PC-9 (cell line): ENCODE measurements around the gene CUEDC2. TPM values are rescaled to one million over a fixed set of nuclear protein-coding genes. Genes with fewer than 3 reads are reported as not detected.

Experiments used
- BruUV-seq: library from RNA; stranded (reverse); fragments of 400-500 nt; replicated peaks from 2 replicates; lab custom pipeline; 2021; lab: Mats Ljungman, UMichigan
- CTCF ChIA-PET: fragments of 300-600 bp; sonication (Branson Sonifier 250); formaldehyde crosslinking; loops from one replicate; lab custom pipeline; 2022; ENCODE audit warnings: antibody characterized with exemption; lab: Charles Lee
- POLR2A ChIA-PET: fragments of 300-600 bp; sonication (Branson Sonifier 250); formaldehyde crosslinking; loops from one replicate; lab custom pipeline; 2022; ENCODE audit warnings: antibody characterized with exemption; ENCODE audit not compliant: unreplicated experiment; lab: Charles Lee
- DNase-seq, 2 experiments: peaks; one replicate each; pipeline versions ENCODE4 v3.0.0 to v3.0.0-alpha.2; 2015 to 2022; ENCODE audit warnings: mixed read lengths in 1 of 2
- H2AFZ ChIP-seq: fragments of 200-600 bp; sonication (generic); 2 replicates; pipeline ENCODE4 v1.8.1; 2017; ENCODE audit warnings: antibody characterized with exemption
- H3F3A ChIP-seq: fragments of 200-600 bp; sonication (generic); 2 replicates; pipeline ENCODE4 v1.8.1; 2017; ENCODE audit warnings: antibody characterized with exemption, mild to moderate bottlenecking, low read depth; ENCODE audit not compliant: insufficient read depth
- H3K27ac ChIP-seq: fragments of 200-600 bp; sonication (generic); 2 replicates; pipeline ENCODE4 v1.6.1; 2016; ENCODE audit warnings: mixed run types
- H3K27me3 ChIP-seq: fragments of 200-600 bp; sonication (generic); 2 replicates; pipeline ENCODE4 v1.6.1; 2016; ENCODE audit warnings: low read depth, mixed run types; ENCODE audit not compliant: insufficient read depth
- H3K36me3 ChIP-seq: fragments of 200-600 bp; sonication (generic); 2 replicates; pipeline ENCODE4 v1.6.1; 2016; ENCODE audit warnings: low read depth, mixed run types
- H3K4me1 ChIP-seq: fragments of 200-600 bp; sonication (generic); replicated peaks from 2 replicates; pipeline ENCODE4 v1.6.1; 2016; ENCODE audit warnings: mixed run types; ENCODE audit not compliant: insufficient read depth
- H3K4me2 ChIP-seq: fragments of 200-600 bp; sonication (generic); 2 replicates; pipeline ENCODE4 v1.6.1; 2017; ENCODE audit warnings: mixed run types
- H3K4me3 ChIP-seq: fragments of 200-600 bp; sonication (generic); 2 replicates; pipeline ENCODE4 v1.6.1; 2016; ENCODE audit warnings: mixed run types
- H3K79me2 ChIP-seq: fragments of 200-600 bp; sonication (generic); 2 replicates; pipeline ENCODE4 v1.6.1; 2017; ENCODE audit warnings: low read depth, mixed run types
- H3K9me2 ChIP-seq: fragments of 200-600 bp; sonication (generic); 2 replicates; pipeline ENCODE4 v1.8.1; 2017; ENCODE audit warnings: mild to moderate bottlenecking; ENCODE audit not compliant: insufficient read depth
- H3K9me3 ChIP-seq: fragments of 200-600 bp; sonication (generic); 2 replicates; pipeline ENCODE4 v1.8.1; 2016; ENCODE audit warnings: low read depth; ENCODE audit not compliant: insufficient read depth
- H4K20me1 ChIP-seq: fragments of 200-600 bp; sonication (generic); 2 replicates; pipeline ENCODE4 v1.8.1; 2017; ENCODE audit not compliant: insufficient read depth
- EZH2 ChIP-seq: fragments of 200-600 bp; sonication (generic); IDR thresholded peaks from 2 replicates; pipeline ENCODE4 v1.8.0; 2017; ENCODE audit warnings: antibody characterized with exemption, low read depth
- intact Hi-C: fragments of 100-400 bp; cut with micrococcal nuclease; formaldehyde crosslinking; loops from one replicate; pipeline ENCODE4 v1.10.0; 2022; ENCODE audit not compliant: unreplicated experiment
- total RNA-seq: library from RNA; stranded (reverse); gene quantifications from 2 replicates; pipeline ENCODE4 v1.2.3, GENCODE V29; 2021
- TF ChIP-seq, protein P1 (sequence below): fragments of 200-600 bp; sonication (generic); conservative IDR thresholded peaks from 2 replicates; pipeline ENCODE4 v1.6.1; 2017; ENCODE audit warnings: mixed run types, antibody characterized with exemption, mild to moderate bottlenecking, moderate library complexity

CUEDC2 gene
- total RNA-seq, 1 experiment from 2014 or later = 46.2 TPM

DNA sequence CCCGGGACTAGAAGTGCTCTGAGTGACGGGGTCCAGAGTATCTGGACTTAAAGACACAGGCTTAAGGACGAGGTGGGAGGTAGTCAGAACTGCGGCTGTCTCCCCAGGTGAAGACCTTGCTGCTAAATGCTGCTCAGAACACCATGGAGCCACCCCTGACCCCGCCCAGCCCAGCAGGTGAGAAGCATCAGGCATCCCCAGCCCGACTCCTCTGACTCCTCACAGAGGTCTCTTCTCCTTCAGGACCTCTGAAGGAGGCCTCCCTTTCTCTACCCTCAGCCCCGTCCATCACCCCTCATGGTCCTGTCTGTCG is 31.1 kb downstream of the CUEDC2 start:
- no TSS peak for BruUV-seq
- no peaks in the 10 kb centered on the region for H3K9me2 ChIP-seq
- no peak overlapping the region for H3K4me3 ChIP-seq
- H3K36me3 ChIP-seq = no peaks in the 10 kb centered on the region
- no peak overlapping the region for H3K27ac ChIP-seq
- no peak for TF ChIP-seq EZH2
- TF ChIP-seq, protein P1, sequence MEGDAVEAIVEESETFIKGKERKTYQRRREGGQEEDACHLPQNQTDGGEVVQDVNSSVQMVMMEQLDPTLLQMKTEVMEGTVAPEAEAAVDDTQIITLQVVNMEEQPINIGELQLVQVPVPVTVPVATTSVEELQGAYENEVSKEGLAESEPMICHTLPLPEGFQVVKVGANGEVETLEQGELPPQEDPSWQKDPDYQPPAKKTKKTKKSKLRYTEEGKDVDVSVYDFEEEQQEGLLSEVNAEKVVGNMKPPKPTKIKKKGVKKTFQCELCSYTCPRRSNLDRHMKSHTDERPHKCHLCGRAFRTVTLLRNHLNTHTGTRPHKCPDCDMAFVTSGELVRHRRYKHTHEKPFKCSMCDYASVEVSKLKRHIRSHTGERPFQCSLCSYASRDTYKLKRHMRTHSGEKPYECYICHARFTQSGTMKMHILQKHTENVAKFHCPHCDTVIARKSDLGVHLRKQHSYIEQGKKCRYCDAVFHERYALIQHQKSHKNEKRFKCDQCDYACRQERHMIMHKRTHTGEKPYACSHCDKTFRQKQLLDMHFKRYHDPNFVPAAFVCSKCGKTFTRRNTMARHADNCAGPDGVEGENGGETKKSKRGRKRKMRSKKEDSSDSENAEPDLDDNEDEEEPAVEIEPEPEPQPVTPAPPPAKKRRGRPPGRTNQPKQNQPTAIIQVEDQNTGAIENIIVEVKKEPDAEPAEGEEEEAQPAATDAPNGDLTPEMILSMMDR = no peak
- peaks cover 17% of the 10 kb centered on the region for H3K4me1 ChIP-seq
- peak overlapping the region; percentile 53 for H3K4me2 ChIP-seq
- no peaks in the 10 kb centered on the region for H3K9me3 ChIP-seq
- H4K20me1 ChIP-seq = no peaks in the 10 kb centered on the region
- DNase-seq = no peak
- intact Hi-C loops = no loop called here
- peaks cover 2% of the 10 kb centered on the region; the same call in 1 of the 2 replicates for H3K79me2 ChIP-seq
- ChIA-PET CTCF (interaction anchor here (0.5 to 1.0 kb wide), 3 partner anchors 10 to 232 kb away, joined by 3 to 4 read pairs (median 3); no protein-coding TSS in a partner anchor), POLR2A (interaction anchor here (0.5 kb wide), 1 partner anchor 791 kb away, joined by 4 read pairs; no protein-coding TSS in a partner anchor)
- H2AFZ ChIP-seq = no peak overlapping the region
- H3F3A ChIP-seq = peaks cover 4% of the 10 kb centered on the region; the same call in 1 of the 2 replicates
- no peaks in the 10 kb centered on the region for H3K27me3 ChIP-seq

DNA sequence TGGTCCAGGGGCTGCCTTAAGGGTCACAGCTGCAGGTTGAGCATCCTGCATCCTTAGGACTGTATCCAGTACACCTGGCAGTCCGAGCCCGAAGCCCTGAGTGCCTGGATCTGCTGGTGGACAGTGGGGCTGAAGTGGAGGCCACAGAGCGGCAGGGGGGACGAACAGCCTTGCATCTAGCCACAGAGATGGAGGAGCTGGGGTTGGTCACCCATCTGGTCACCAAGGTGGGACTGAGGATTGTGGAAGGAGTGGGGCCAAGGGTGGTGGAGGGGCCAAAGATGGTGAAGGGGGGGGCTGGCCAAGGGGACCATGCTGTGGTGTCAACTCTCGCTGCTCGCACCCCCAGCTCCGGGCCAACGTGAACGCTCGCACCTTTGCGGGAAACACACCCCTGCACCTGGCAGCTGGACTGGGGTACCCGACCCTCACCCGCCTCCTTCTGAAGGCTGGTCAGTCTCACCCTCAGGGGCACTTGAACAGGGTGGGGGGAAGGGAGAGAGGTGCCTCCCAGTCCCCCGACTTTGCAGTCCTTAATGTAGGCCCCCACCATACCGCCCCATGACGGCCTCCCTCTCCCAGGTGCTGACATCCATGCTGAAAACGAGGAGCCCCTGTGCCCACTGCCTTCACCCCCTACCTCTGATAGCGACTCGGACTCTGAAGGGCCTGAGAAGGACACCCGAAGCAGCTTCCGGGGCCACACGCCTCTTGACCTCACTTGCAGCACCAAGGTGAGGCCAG is 31.6 kb downstream of the CUEDC2 start:
- Histone ChIP-seq H3K27ac (no peak overlapping the region), H3K36me3 (no peaks in the 10 kb centered on the region), H3K79me2 (peaks cover 5% of the 10 kb centered on the region; the same call in 1 of the 2 replicates), H3K4me2 (no peak overlapping the region), H3K4me1 (peaks cover 18% of the 10 kb centered on the region), H3F3A (peaks cover 4% of the 10 kb centered on the region; the same call in 1 of the 2 replicates), H3K27me3 (no peaks in the 10 kb centered on the region), H3K4me3 (no peak overlapping the region), H3K9me3 (no peaks in the 10 kb centered on the region), H4K20me1 (no peaks in the 10 kb centered on the region), H2AFZ (no peak overlapping the region), H3K9me2 (no peaks in the 10 kb centered on the region)
- no peak for TF ChIP-seq EZH2
- TF ChIP-seq, protein P1 = no peak
- CTCF ChIA-PET = interaction anchor here (1.0 kb wide), 1 partner anchor 231 kb away, joined by 3 read pairs; no protein-coding TSS in a partner anchor
- intact Hi-C loops = no loop called here
- DNase-seq = no peak
- POLR2A ChIA-PET = no interaction called here
- BruUV-seq = no TSS peak

DNA sequence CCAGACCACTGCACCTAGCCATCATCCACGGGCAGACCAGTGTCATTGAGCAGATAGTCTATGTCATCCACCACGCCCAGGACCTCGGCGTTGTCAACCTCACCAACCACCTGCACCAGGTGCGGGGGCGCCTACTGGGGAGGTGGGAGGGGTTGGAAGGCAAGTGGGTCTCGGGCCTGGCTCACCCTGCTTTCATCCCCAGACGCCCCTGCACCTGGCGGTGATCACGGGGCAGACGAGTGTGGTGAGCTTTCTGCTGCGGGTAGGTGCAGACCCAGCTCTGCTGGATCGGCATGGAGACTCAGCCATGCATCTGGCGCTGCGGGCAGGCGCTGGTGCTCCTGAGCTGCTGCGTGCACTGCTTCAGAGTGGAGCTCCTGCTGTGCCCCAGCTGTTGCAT is 32.3 kb downstream of the CUEDC2 start:
- no peak overlapping the region for H2AFZ ChIP-seq
- no peaks in the 10 kb centered on the region for H3K27me3 ChIP-seq
- ChIA-PET POLR2A (no interaction called here), CTCF (interaction anchor here (1.0 kb wide), 1 partner anchor 231 kb away, joined by 3 read pairs; no protein-coding TSS in a partner anchor)
- H3K9me2 ChIP-seq = no peaks in the 10 kb centered on the region
- H3K27ac ChIP-seq = no peak overlapping the region
- H3K4me3 ChIP-seq = no peak overlapping the region
- no peaks in the 10 kb centered on the region for H4K20me1 ChIP-seq
- peaks cover 18% of the 10 kb centered on the region for H3K4me1 ChIP-seq
- H3F3A ChIP-seq = peaks cover 4% of the 10 kb centered on the region; the same call in 1 of the 2 replicates
- H3K9me3 ChIP-seq = no peaks in the 10 kb centered on the region
- H3K36me3 ChIP-seq = no peaks in the 10 kb centered on the region
- peaks cover 5% of the 10 kb centered on the region; the same call in 1 of the 2 replicates for H3K79me2 ChIP-seq
- H3K4me2 ChIP-seq = peak overlapping the region; percentile 75; the same call in 1 of the 2 replicates
- TF ChIP-seq, protein P1 = no peak
- TF ChIP-seq EZH2 = no peak
- no TSS peak for BruUV-seq
- intact Hi-C loops = no loop called here
- DNase-seq = no peak
